Omental fat pad (tissue), 4 donors: ENCODE measurements around the gene PAH. TPM values are rescaled to one million over a fixed set of nuclear protein-coding genes. Genes with fewer than 3 reads are reported as not detected.

Experiments used
- ATAC-seq: fragments of 150-250 bp; one replicate; pipeline ENCODE4 v1.9.1; 2016; ENCODE audit warnings: mild to moderate bottlenecking, moderate library complexity; ENCODE audit not compliant: low FRiP score
- DNase-seq: peaks from one replicate; pipeline ENCODE4 v3.0.0-alpha.2; 2019; ENCODE audit warnings: low spot score
- CTCF ChIP-seq, 3 donors: fragments of 450-650 bp; IDR thresholded peaks; one replicate each; pipeline ENCODE4 v1.5.1; 2016 to 2017; ENCODE audit warnings: antibody characterized with exemption in 3 of 3, mild to moderate bottlenecking in 3 of 3, moderate library complexity in 2 of 3
- total RNA-seq, 4 donors: library from RNA; depleted of rRNA; stranded (reverse); fragments of >200 nt; gene quantifications; one replicate each; pipeline ENCODE4 v1.1.0, GENCODE V29; 2016

The PAH gene
- total RNA-seq, 4 donors from 2014 or later = 0.74 TPM; not detected in 3

- ATAC-seq (no peak), DNase-seq (no peak)
- TF ChIP-seq CTCF (IDR thresholded peaks at IDR 0.05) = no peak
Observed at GRCh38 chr12:102957339-102958050, 40.5 kb upstream of the PAH start, which contains the start of gene ASCL1. ASCL1 (plus strand) TSS chr12:102957674; CDS start chr12:102958245, 571 bp downstream.

GRCh38 chr12:102956738-102957327 is 39.8 kb upstream of the PAH start:
- TF ChIP-seq CTCF (IDR thresholded peaks at IDR 0.05) = no peak
- DNase-seq = no peak
- no peak for ATAC-seq

- ATAC-seq (no peak), DNase-seq (no peak)
- TF ChIP-seq CTCF (IDR thresholded peaks at IDR 0.05) = no peak
Observed at GRCh38 chr12:102955926-102956737, 39.1 kb upstream of the PAH start.

- ATAC-seq = no peak
- no peak for TF ChIP-seq CTCF (IDR thresholded peaks at IDR 0.05)
- no peak for DNase-seq
Observed at GRCh38 chr12:102954134-102954533, 37.1 kb upstream of the PAH start.

- ATAC-seq (no peak), DNase-seq (no peak)
- no peak for TF ChIP-seq CTCF (IDR thresholded peaks at IDR 0.05)
Observed at GRCh38 chr12:102953221-102953620, 36.2 kb upstream of the PAH start.

GRCh38 chr12:102951841-102952240 is 34.8 kb upstream of the PAH start:
- no peak for DNase-seq
- TF ChIP-seq CTCF (IDR thresholded peaks at IDR 0.05) = no peak
- no peak for ATAC-seq
